OCI-LY7 (cell line): ENCODE measurements around the gene GLRA3.

Experiments used
- CTCF ChIP-seq: fragments of 200-600 bp; sonication (generic); conservative IDR thresholded peaks from 2 replicates; pipeline ENCODE4 v1.5.1; 2014; ENCODE audit warnings: mild to moderate bottlenecking, antibody characterized with exemption, low read length, moderate library complexity, mixed read lengths
- EZH2phosphoT487 ChIP-seq: fragments of 200-600 bp; sonication (generic); IDR thresholded peaks from 2 replicates; pipeline ENCODE4 v1.6.1; 2018; ENCODE audit warnings: low read depth, borderline replicate concordance, mild to moderate bottlenecking, mixed run types, antibody characterized with exemption, low read length, moderate library complexity, mixed read lengths

GRCh38 chr4:174611792-174612191 is 217.3 kb downstream of the GLRA3 start:
- TF ChIP-seq CTCF = no peak
- no peak for TF ChIP-seq EZH2phosphoT487
